Inferior parietal cortex (tissue), 1 donor: Measurements from ENCODE around the gene KCNMA1.
"Not testable (repeated sequence)": the region's sequence is repeated elsewhere in the genome, so short reads cannot be mapped to it uniquely, and the experiment has no call there.

Source experiments
- DNase-seq: peaks from one replicate; pipeline ENCODE4 v3.0.0-alpha.2; 2016; ENCODE audit errors: extremely low spot score

KCNMA1 gene

GRCh38 chr10:77605466-77605865 is 32.1 kb downstream of the KCNMA1 start:
- no peak for DNase-seq

GRCh38 chr10:77604941-77605351 is 32.7 kb downstream of the KCNMA1 start:
- no peak for DNase-seq

GRCh38 chr10:77604063-77604462 is 33.5 kb downstream of the KCNMA1 start:
- no peak for DNase-seq

- DNase-seq: no peak
Measured at GRCh38 chr10:77603534-77603927, 34.1 kb downstream of the KCNMA1 start.

- no peak for DNase-seq
Measured at GRCh38 chr10:77602913-77603533, 34.6 kb downstream of the KCNMA1 start.

GRCh38 chr10:77602231-77602912 is 35.2 kb downstream of the KCNMA1 start:
- no peak for DNase-seq

- no peak for DNase-seq
Measured at GRCh38 chr10:77601488-77601887, 36.1 kb downstream of the KCNMA1 start.

- no peak for DNase-seq
Measured at GRCh38 chr10:77600640-77601039, 37.0 kb downstream of the KCNMA1 start.

- DNase-seq: no peak
Measured at GRCh38 chr10:77599651-77600050, 38.0 kb downstream of the KCNMA1 start.

- no peak for DNase-seq
Measured at GRCh38 chr10:77598606-77599005, 39.0 kb downstream of the KCNMA1 start.

GRCh38 chr10:77597560-77597959 is 40.0 kb downstream of the KCNMA1 start:
- DNase-seq: no peak

- no peak for DNase-seq
Measured at GRCh38 chr10:77594471-77594783, 43.2 kb downstream of the KCNMA1 start.

- DNase-seq: no peak
Measured at GRCh38 chr10:77593771-77594470, 43.7 kb downstream of the KCNMA1 start.

- DNase-seq: no peak
Measured at GRCh38 chr10:77592946-77593636, 44.5 kb downstream of the KCNMA1 start.

- DNase-seq: no peak
Measured at GRCh38 chr10:77592510-77592909, 45.1 kb downstream of the KCNMA1 start.

GRCh38 chr10:77591238-77591880 is 46.2 kb downstream of the KCNMA1 start:
- no peak for DNase-seq

- no peak for DNase-seq
Measured at GRCh38 chr10:77590344-77591237, 47.0 kb downstream of the KCNMA1 start.

- not testable (repeated sequence) for DNase-seq
Measured at GRCh38 chr10:77589703-77590102, 47.9 kb downstream of the KCNMA1 start.

GRCh38 chr10:77588886-77589285 is 48.7 kb downstream of the KCNMA1 start:
- no peak for DNase-seq

- no peak for DNase-seq
Measured at GRCh38 chr10:77587416-77587790, 50.2 kb downstream of the KCNMA1 start.
